Muscle of leg (tissue), 11 donors: Measurements from ENCODE around the gene CCDC141. TPM values are rescaled to one million over a fixed set of nuclear protein-coding genes. Genes with fewer than 3 reads are reported as not detected.

Experiments used
- DNase-seq: peaks from one replicate; pipeline ENCODE4 v3.0.0; 2013
- H3K27ac ChIP-seq: one replicate; pipeline ENCODE4 v1.5.1; 2013; ENCODE audit warnings: mild to moderate bottlenecking, low read length, control low read depth
- H3K27me3 ChIP-seq: one replicate; pipeline ENCODE4 v1.6.1; 2013; ENCODE audit warnings: low read length; ENCODE audit not compliant: control insufficient read depth, insufficient read depth
- H3K36me3 ChIP-seq: one replicate; pipeline ENCODE4 v1.6.1; 2013; ENCODE audit warnings: low read length; ENCODE audit not compliant: control insufficient read depth, insufficient read depth
- H3K4me1 ChIP-seq: one replicate; pipeline ENCODE4 v1.6.1; 2013; ENCODE audit warnings: low read length; ENCODE audit not compliant: control insufficient read depth, insufficient read depth
- H3K4me3 ChIP-seq: one replicate; pipeline ENCODE4 v1.5.1; 2013; ENCODE audit warnings: low read length, control low read depth
- H3K9me3 ChIP-seq: replicated peaks from 2 replicates; pipeline ENCODE4 v1.6.1; 2013; ENCODE audit warnings: low read depth, low read length; ENCODE audit not compliant: control insufficient read depth
- WGBS: methylation state at CpG from one replicate; pipeline ENCODE4 v1.1.5; 2013; ENCODE audit warnings: missing lambda C conversion rate; ENCODE audit not compliant: insufficient coverage; 5-methylcytosine and 5-hydroxymethylcytosine counted together
- polyA plus RNA-seq, 8 donors: library from polyadenylated mRNA; unstranded; fragments of 120-200 nt; gene quantifications; one replicate each; pipeline versions ENCODE4 v1.2.1 to v1.2.3, GENCODE V29; 2013; ENCODE audit warnings: inconsistent platforms in 1 of 8, low replicate concordance in 1 of 8; ENCODE audit not compliant: insufficient read length in 8 of 8, insufficient read depth in 1 of 8
- total RNA-seq: library from RNA; stranded (reverse); fragments of 120-200 nt; gene quantifications from one replicate; pipeline ENCODE4 v1.2.4, GENCODE V29; 2013

The CCDC141 gene
- total and polyA plus RNA-seq, 9 donors = 35.7 to 76.1 (median 57.3) TPM

GRCh38 chr2:178877874-178878273, 172.1 kb downstream of the CCDC141 start:
- no peak for DNase-seq
- no peak overlapping the region for H3K4me3 ChIP-seq
- peaks cover 4% of the 10 kb centered on the region for H3K36me3 ChIP-seq
- no peaks in the 10 kb centered on the region for H3K9me3 ChIP-seq
- no CpG with 5 or more reads among the region's 2 CpGs for WGBS
- H3K4me1 ChIP-seq = no peaks in the 10 kb centered on the region
- H3K27ac ChIP-seq = no peak overlapping the region
- no peaks in the 10 kb centered on the region for H3K27me3 ChIP-seq

- WGBS = 75% methylated on average over 6 of the region's 8 CpGs
- no peak for DNase-seq
- H3K27ac ChIP-seq = no peak overlapping the region
- no peak overlapping the region for H3K4me3 ChIP-seq
- no peaks in the 10 kb centered on the region for H3K4me1 ChIP-seq
- no peaks in the 10 kb centered on the region for H3K36me3 ChIP-seq
- no peaks in the 10 kb centered on the region for H3K27me3 ChIP-seq
- no peaks in the 10 kb centered on the region for H3K9me3 ChIP-seq
These were observed 175.3 kb downstream of the CCDC141 start for GRCh38 chr2:178874529-178875240.

GRCh38 chr2:178873912-178874311, 176.0 kb downstream of the CCDC141 start:
- H3K4me1 ChIP-seq = no peaks in the 10 kb centered on the region
- no peak overlapping the region for H3K27ac ChIP-seq
- H3K9me3 ChIP-seq = no peaks in the 10 kb centered on the region
- no peak overlapping the region for H3K4me3 ChIP-seq
- DNase-seq = no peak
- no peaks in the 10 kb centered on the region for H3K36me3 ChIP-seq
- no CpG with 5 or more reads among the region's 3 CpGs for WGBS
- no peaks in the 10 kb centered on the region for H3K27me3 ChIP-seq

- H3K4me3 ChIP-seq = no peak overlapping the region
- H3K9me3 ChIP-seq = no peaks in the 10 kb centered on the region
- H3K36me3 ChIP-seq = no peaks in the 10 kb centered on the region
- H3K4me1 ChIP-seq = no peaks in the 10 kb centered on the region
- no peaks in the 10 kb centered on the region for H3K27me3 ChIP-seq
- H3K27ac ChIP-seq = no peak overlapping the region
- DNase-seq = no peak
- no CpG with 5 or more reads among the region's 1 CpG for WGBS
These were observed 178.4 kb downstream of the CCDC141 start for GRCh38 chr2:178871536-178871935.

GRCh38 chr2:178870703-178871102, 179.2 kb downstream of the CCDC141 start:
- Histone ChIP-seq H3K4me1 (peaks cover 3% of the 10 kb centered on the region), H3K9me3 (no peaks in the 10 kb centered on the region), H3K4me3 (no peak overlapping the region), H3K27ac (no peak overlapping the region), H3K27me3 (no peaks in the 10 kb centered on the region), H3K36me3 (no peaks in the 10 kb centered on the region)
- no peak for DNase-seq
- 25% methylated on average over 1 of the region's 3 CpGs for WGBS

- Histone ChIP-seq H3K9me3 (no peaks in the 10 kb centered on the region), H3K4me1 (peaks cover 20% of the 10 kb centered on the region), H3K27me3 (no peaks in the 10 kb centered on the region), H3K36me3 (no peaks in the 10 kb centered on the region), H3K27ac (peak overlapping the region; percentile 95), H3K4me3 (no peak overlapping the region)
- WGBS = no CpG with 5 or more reads among the region's 2 CpGs
- DNase-seq = no peak
These were observed 183.9 kb downstream of the CCDC141 start for GRCh38 chr2:178865999-178866398.

- H3K9me3 ChIP-seq = no peaks in the 10 kb centered on the region
- H3K4me1 ChIP-seq = peaks cover 22% of the 10 kb centered on the region
- no peaks in the 10 kb centered on the region for H3K36me3 ChIP-seq
- no peaks in the 10 kb centered on the region for H3K27me3 ChIP-seq
- WGBS = 53% methylated on average over 5 of the region's 7 CpGs
- peak overlapping the region; percentile 95 for H3K27ac ChIP-seq
- peak; percentile 72 for DNase-seq
- H3K4me3 ChIP-seq = no peak overlapping the region
These were observed 184.6 kb downstream of the CCDC141 start for GRCh38 chr2:178865146-178865936.

GRCh38 chr2:178863856-178864620, 185.9 kb downstream of the CCDC141 start:
- H3K27ac ChIP-seq = peak overlapping the region; percentile 95
- no peaks in the 10 kb centered on the region for H3K36me3 ChIP-seq
- no peaks in the 10 kb centered on the region for H3K27me3 ChIP-seq
- peak; percentile 91 for DNase-seq
- no peaks in the 10 kb centered on the region for H3K9me3 ChIP-seq
- H3K4me1 ChIP-seq = peaks cover 22% of the 10 kb centered on the region
- no peak overlapping the region for H3K4me3 ChIP-seq
- WGBS = 53% methylated on average over 14 of the region's 17 CpGs

GRCh38 chr2:178863130-178863855, 186.6 kb downstream of the CCDC141 start:
- H3K4me1 ChIP-seq = peaks cover 22% of the 10 kb centered on the region
- H3K9me3 ChIP-seq = no peaks in the 10 kb centered on the region
- no peaks in the 10 kb centered on the region for H3K36me3 ChIP-seq
- peak overlapping the region; percentile 95 for H3K27ac ChIP-seq
- DNase-seq = no peak
- no CpG with 5 or more reads among the region's 5 CpGs for whole genome bisulfite sequencing
- H3K27me3 ChIP-seq = no peaks in the 10 kb centered on the region
- no peak overlapping the region for H3K4me3 ChIP-seq
